ENCODE results near the gene CFAP46. TPM values are rescaled to one million over a fixed set of nuclear protein-coding genes. Genes with fewer than 3 reads are reported as not detected.

The CFAP46 gene
- total and polyA plus RNA-seq, 7 experiments from 2014 or later: 0.05 TPM; not detected in 6

DNA sequence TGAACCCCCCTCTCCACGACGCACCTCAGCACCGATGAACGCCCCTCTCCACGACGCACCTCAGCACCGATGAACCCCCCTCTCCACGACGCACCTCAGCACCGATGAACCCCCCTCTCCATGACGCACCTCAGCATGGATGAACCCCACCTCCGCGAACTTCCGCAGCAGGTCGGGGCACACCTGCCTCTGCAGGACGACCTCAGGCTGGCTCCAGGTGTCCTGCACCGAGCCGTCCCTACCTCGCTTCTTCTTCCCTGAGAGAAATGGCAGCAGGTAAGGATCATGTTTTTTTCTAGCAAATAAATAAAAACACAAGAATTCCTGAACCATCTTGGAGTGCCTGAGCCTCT lies 24.1 kb downstream of the CFAP46 start:
- intact Hi-C loops (cut with micrococcal nuclease): no loop called here
- no peak overlapping the region for H3K4me3 Mint-ChIP-seq
- CTCF ChIA-PET: no interaction called here

DNA sequence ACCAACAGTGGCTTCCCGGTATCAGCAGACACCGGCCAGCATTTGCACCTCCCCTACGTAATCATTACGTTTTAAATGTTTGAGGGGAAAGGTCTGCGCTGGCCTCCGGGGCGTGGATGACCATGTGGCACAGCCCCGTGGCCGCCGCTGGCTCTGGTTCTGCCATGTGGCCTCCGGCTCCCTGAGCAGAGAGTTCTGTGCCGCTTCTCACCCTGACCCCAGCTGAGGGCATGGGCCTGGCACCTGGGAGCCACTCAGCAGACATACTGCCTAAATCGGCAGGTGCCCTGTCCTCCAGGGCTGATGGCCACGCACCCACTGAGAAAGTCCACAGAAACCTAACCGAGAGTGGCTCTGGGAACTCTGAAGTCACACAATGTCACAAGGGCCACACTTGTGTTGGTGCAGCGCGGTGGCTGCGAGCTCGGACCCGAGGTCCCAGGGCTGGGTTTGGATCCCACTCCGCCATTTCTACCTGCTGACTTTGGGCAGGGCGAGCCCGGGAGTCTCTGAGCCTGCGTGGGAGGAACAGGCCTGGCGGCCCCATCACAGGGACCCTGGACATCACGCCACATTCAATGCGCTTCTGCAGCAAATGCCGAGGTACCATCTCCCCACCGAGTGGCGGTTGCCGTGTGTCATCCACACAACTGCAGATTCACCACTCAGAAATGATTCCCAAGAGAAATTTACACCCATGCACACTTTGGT lies 25.3 kb downstream of the CFAP46 start:
- no peaks in the 10 kb centered on the region for H3K27me3 ChIP-seq (ENCODE audit: control insufficient read depth in 2 of 2, insufficient read depth in 2 of 2, low read length in 2 of 2)
- H3K36me3 Mint-ChIP-seq: no peaks in the 10 kb centered on the region
- H3K27ac ChIP-seq (ENCODE audit: low read depth, low read length): no peak overlapping the region
- intact Hi-C loops (cut with micrococcal nuclease): no loop called here
- CTCF ChIA-PET: no interaction called here
- no peaks in the 10 kb centered on the region for H3K36me3 ChIP-seq (ENCODE audit: control insufficient read depth in 2 of 3, insufficient read depth in 3 of 3, low read length in 3 of 3)
- no peaks in the 10 kb centered on the region for H3K9me3 Mint-ChIP-seq
- no peak overlapping the region for H3K4me3 ChIP-seq (ENCODE audit: low read length)
- DNase-seq: no peak
- H3K27ac Mint-ChIP-seq: no peak overlapping the region
- POLR2A ChIA-PET: no interaction called here
- no peak for ATAC-seq
- no peak overlapping the region for H3K4me3 Mint-ChIP-seq
- H3K4me1 Mint-ChIP-seq: no peaks in the 10 kb centered on the region
- no peaks in the 10 kb centered on the region for H3K4me1 ChIP-seq (ENCODE audit: control insufficient read depth in 2 of 2, insufficient read depth in 2 of 2, low read length in 2 of 2)
- no peaks in the 10 kb centered on the region for H3K9me3 ChIP-seq (ENCODE audit: control insufficient read depth in 2 of 3, low read length in 3 of 3)
- no peaks in the 10 kb centered on the region for H3K27me3 Mint-ChIP-seq

More for the DNA sequence above, 24.1 kb downstream of the CFAP46 start:
- no peak overlapping the region for H3K27ac ChIP-seq (ENCODE audit: low read depth, low read length)
- Mint-ChIP-seq H3K27ac (no peak overlapping the region), H3K27me3 (no peaks in the 10 kb centered on the region), H3K9me3 (no peaks in the 10 kb centered on the region), H3K36me3 (no peaks in the 10 kb centered on the region), H3K4me1 (no peaks in the 10 kb centered on the region)
- no peak for DNase-seq
- H3K4me3 ChIP-seq (ENCODE audit: low read length): no peak overlapping the region
- H3K27me3 ChIP-seq (ENCODE audit: control insufficient read depth in 2 of 2, insufficient read depth in 2 of 2, low read length in 2 of 2): no peaks in the 10 kb centered on the region
- no peaks in the 10 kb centered on the region for H3K36me3 ChIP-seq (ENCODE audit: control insufficient read depth in 2 of 3, insufficient read depth in 3 of 3, low read length in 3 of 3)
- no peaks in the 10 kb centered on the region for H3K9me3 ChIP-seq (ENCODE audit: control insufficient read depth in 2 of 3, low read length in 3 of 3)
- POLR2A ChIA-PET: no interaction called here
- H3K4me1 ChIP-seq (ENCODE audit: control insufficient read depth in 2 of 2, insufficient read depth in 2 of 2, low read length in 2 of 2): no peaks in the 10 kb centered on the region
- no peak for ATAC-seq

DNA sequence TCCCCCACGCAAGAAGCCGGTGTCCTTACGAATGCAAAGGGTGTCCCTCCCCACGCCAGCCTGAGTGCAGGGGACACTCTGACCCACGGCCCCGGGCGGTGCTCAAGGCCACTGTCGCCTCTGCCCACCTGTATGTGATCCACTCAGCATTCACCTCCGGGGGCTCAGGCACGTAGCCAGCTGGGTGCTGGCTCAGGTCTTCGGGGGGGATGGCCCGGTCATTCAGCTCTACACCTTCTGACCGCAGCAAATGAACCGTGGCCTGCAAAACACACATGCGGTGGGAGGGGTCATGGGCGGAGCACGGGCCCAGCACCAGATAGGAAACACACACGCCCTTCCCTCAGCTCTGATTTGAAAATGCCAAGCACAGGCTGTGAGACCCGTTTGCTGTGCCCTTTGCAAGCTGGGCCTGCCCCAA lies 25.9 kb downstream of the CFAP46 start:
- H3K27me3 Mint-ChIP-seq: no peaks in the 10 kb centered on the region
- H3K4me3 Mint-ChIP-seq: no peak overlapping the region
- no peaks in the 10 kb centered on the region for H3K36me3 Mint-ChIP-seq
- Histone ChIP-seq H3K4me1 (ENCODE audit: control insufficient read depth in 2 of 2, insufficient read depth in 2 of 2, low read length in 2 of 2) (no peaks in the 10 kb centered on the region), H3K27ac (ENCODE audit: low read depth, low read length) (no peak overlapping the region), H3K27me3 (ENCODE audit: control insufficient read depth in 2 of 2, insufficient read depth in 2 of 2, low read length in 2 of 2) (no peaks in the 10 kb centered on the region), H3K4me3 (ENCODE audit: low read length) (no peak overlapping the region), H3K9me3 (ENCODE audit: control insufficient read depth in 2 of 3, low read length in 3 of 3) (no peaks in the 10 kb centered on the region), H3K36me3 (ENCODE audit: control insufficient read depth in 2 of 3, insufficient read depth in 3 of 3, low read length in 3 of 3) (no peaks in the 10 kb centered on the region)
- intact Hi-C loops (cut with micrococcal nuclease): no loop called here
- DNase-seq (no peak), ATAC-seq (no peak)
- H3K9me3 Mint-ChIP-seq: no peaks in the 10 kb centered on the region
- H3K27ac Mint-ChIP-seq: no peak overlapping the region
- no peaks in the 10 kb centered on the region for H3K4me1 Mint-ChIP-seq
- ChIA-PET CTCF (no interaction called here), POLR2A (no interaction called here)

DNA sequence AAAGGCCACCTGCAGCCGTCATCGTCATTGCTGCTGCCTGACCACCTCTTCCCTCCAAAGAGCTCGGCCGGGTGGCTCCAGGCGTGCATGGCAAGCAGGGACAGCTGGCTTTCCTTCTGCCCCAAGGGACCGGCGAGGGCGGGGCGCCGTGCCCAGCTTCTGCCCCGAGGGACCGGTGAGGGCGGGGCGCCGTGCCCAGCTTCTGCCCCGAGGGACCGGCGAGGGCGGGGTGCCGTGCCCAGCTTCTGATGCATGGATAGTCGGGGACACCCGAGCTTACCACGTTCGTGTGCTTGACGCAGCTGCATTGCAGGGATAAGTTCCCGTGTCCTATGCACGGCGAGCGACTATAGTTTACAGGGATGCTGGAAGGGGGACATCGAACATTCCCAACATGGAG lies 27.0 kb downstream of the CFAP46 start:
- Mint-ChIP-seq H3K4me1 (no peaks in the 10 kb centered on the region), H3K36me3 (no peaks in the 10 kb centered on the region), H3K4me3 (no peak overlapping the region), H3K27ac (no peak overlapping the region), H3K9me3 (no peaks in the 10 kb centered on the region), H3K27me3 (no peaks in the 10 kb centered on the region)
- Histone ChIP-seq H3K4me1 (ENCODE audit: control insufficient read depth in 2 of 2, insufficient read depth in 2 of 2, low read length in 2 of 2) (no peaks in the 10 kb centered on the region), H3K36me3 (ENCODE audit: control insufficient read depth in 2 of 3, insufficient read depth in 3 of 3, low read length in 3 of 3) (no peaks in the 10 kb centered on the region), H3K27me3 (ENCODE audit: control insufficient read depth in 2 of 2, insufficient read depth in 2 of 2, low read length in 2 of 2) (no peaks in the 10 kb centered on the region), H3K4me3 (ENCODE audit: low read length) (no peak overlapping the region), H3K9me3 (ENCODE audit: control insufficient read depth in 2 of 3, low read length in 3 of 3) (no peaks in the 10 kb centered on the region), H3K27ac (ENCODE audit: low read depth, low read length) (no peak overlapping the region)
- ChIA-PET CTCF (no interaction called here), POLR2A (no interaction called here)
- DNase-seq (no peak), ATAC-seq (no peak)
- intact Hi-C loops (cut with micrococcal nuclease): no loop called here

DNA sequence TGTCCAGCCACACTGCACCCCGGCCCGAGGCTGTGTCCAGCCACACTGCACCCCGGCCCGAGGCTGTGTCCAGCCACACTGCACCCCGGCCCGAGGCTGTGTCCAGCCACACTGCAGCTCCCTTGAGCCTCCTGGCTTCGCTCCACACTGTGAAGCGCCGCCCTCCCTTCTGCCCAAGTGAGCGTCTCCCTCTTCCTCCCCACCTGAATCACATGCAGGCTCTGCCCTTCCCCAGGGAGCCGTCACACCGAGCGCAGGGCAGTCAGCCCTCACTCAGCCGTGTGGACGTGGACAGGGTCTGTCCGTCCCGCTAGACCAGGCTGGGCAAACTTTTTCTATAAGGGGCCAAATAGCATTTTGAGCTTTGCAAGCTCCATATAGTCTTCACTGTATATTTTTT lies 27.6 kb downstream of the CFAP46 start:
- ChIA-PET POLR2A (no interaction called here), CTCF (no interaction called here)
- Histone ChIP-seq H3K36me3 (ENCODE audit: control insufficient read depth in 2 of 3, insufficient read depth in 3 of 3, low read length in 3 of 3) (no peaks in the 10 kb centered on the region), H3K4me1 (ENCODE audit: control insufficient read depth in 2 of 2, insufficient read depth in 2 of 2, low read length in 2 of 2) (no peaks in the 10 kb centered on the region), H3K9me3 (ENCODE audit: control insufficient read depth in 2 of 3, low read length in 3 of 3) (no peaks in the 10 kb centered on the region), H3K4me3 (ENCODE audit: low read length) (no peak overlapping the region), H3K27me3 (ENCODE audit: control insufficient read depth in 2 of 2, insufficient read depth in 2 of 2, low read length in 2 of 2) (no peaks in the 10 kb centered on the region), H3K27ac (ENCODE audit: low read depth, low read length) (no peak overlapping the region)
- no peaks in the 10 kb centered on the region for H3K36me3 Mint-ChIP-seq
- intact Hi-C loops (cut with micrococcal nuclease): no loop called here
- H3K27ac Mint-ChIP-seq: no peak overlapping the region
- no peaks in the 10 kb centered on the region for H3K27me3 Mint-ChIP-seq
- ATAC-seq (no peak), DNase-seq (no peak)
- no peaks in the 10 kb centered on the region for H3K4me1 Mint-ChIP-seq
- peak overlapping the region in 1 of 10 donors; percentile 48 for H3K4me3 Mint-ChIP-seq
- H3K9me3 Mint-ChIP-seq: no peaks in the 10 kb centered on the region

DNA sequence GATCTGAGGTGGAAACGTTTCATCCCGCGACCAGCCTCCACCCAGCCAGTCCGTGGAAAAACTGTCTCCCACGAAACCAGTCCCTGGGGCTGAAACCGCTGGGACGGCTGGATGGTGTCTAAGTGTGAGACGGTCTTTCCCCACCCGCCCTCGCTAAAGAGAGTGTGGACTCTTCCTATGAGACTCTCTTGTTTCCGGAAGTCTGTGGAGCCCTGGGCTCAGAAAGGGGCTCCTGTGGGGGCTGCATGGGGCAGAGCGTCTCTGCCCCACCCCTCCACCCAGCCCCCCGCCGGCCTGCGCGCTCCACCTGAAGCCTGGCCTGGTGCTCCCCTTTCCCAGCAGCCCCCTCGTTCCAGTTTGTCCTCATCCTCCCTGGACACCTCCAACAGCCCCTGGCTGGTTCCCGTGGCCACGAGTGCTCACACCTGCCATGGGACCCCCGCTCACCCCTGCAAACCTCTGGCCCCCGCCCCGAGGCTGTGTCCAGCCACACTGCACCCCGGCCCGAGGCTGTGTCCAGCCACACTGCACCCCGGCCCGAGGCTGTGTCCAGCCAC lies 28.7 kb downstream of the CFAP46 start:
- CTCF ChIA-PET: no interaction called here
- H3K4me1 Mint-ChIP-seq: no peaks in the 10 kb centered on the region
- peak overlapping the region in 1 of 10 donors; percentile 40 for H3K4me3 Mint-ChIP-seq
- no peaks in the 10 kb centered on the region for H3K9me3 ChIP-seq (ENCODE audit: control insufficient read depth in 2 of 3, low read length in 3 of 3)
- no peaks in the 10 kb centered on the region for H3K27me3 Mint-ChIP-seq
- H3K36me3 Mint-ChIP-seq: no peaks in the 10 kb centered on the region
- ATAC-seq (no peak), DNase-seq (no peak)
- no peaks in the 10 kb centered on the region for H3K27me3 ChIP-seq (ENCODE audit: control insufficient read depth in 2 of 2, insufficient read depth in 2 of 2, low read length in 2 of 2)
- no peak overlapping the region for H3K27ac ChIP-seq (ENCODE audit: low read depth, low read length)
- POLR2A ChIA-PET: no interaction called here
- no peaks in the 10 kb centered on the region for H3K9me3 Mint-ChIP-seq
- no peak overlapping the region for H3K4me3 ChIP-seq (ENCODE audit: low read length)
- H3K27ac Mint-ChIP-seq: no peak overlapping the region
- no peaks in the 10 kb centered on the region for H3K36me3 ChIP-seq (ENCODE audit: control insufficient read depth in 2 of 3, insufficient read depth in 3 of 3, low read length in 3 of 3)
- no peaks in the 10 kb centered on the region for H3K4me1 ChIP-seq (ENCODE audit: control insufficient read depth in 2 of 2, insufficient read depth in 2 of 2, low read length in 2 of 2)
- intact Hi-C loops (cut with micrococcal nuclease): no loop called here

DNA sequence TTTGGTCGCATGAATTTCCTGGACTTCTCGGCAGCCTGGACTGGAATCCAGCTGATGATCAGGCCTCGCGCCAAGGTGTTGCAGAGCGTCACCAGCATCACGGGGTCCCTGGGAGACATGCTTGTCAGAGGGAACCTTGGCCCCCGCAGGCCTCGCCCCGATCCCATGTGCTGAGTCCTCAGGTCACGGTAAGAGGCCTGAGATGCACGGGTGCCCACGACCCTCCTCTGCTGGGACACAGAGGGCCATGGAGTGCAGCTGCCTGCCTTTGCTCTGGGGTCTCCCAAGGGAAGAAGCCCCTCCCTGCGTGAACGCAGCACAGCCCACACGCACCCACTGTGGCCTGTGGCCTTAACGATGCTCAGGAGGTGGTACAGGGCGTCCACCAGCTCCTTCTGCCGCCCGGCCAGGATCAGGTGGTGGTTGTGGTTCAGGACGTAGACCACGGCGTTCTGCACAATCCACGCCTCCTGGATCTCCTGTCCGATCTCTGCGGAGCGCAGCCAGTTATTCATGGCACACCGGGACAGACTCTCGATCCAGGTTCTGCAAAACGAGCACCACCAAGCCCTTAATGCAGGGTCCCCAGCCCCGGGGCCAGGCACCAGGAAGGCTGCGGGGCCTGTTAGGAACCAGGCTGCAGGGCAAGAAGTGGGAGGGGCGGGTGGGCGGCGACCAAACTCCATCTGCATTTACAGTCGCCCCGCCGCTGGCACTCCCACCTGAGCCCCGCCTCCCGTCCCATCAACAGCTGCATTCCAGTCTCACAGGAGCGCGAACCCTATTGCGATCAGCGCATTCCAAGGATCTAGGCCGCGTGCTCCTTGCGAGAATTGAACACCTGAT lies 29.4 kb downstream of the CFAP46 start:
- no peaks in the 10 kb centered on the region for H3K9me3 ChIP-seq (ENCODE audit: control insufficient read depth in 2 of 3, low read length in 3 of 3)
- ChIA-PET CTCF (no interaction called here), POLR2A (no interaction called here)
- no peaks in the 10 kb centered on the region for H3K27me3 Mint-ChIP-seq
- H3K27ac Mint-ChIP-seq: no peak overlapping the region
- DNase-seq (no peak), ATAC-seq (no peak)
- intact Hi-C loops (cut with micrococcal nuclease): no loop called here
- H3K27ac ChIP-seq (ENCODE audit: low read depth, low read length): no peak overlapping the region
- H3K4me1 Mint-ChIP-seq: no peaks in the 10 kb centered on the region
- H3K36me3 Mint-ChIP-seq: no peaks in the 10 kb centered on the region
- H3K27me3 ChIP-seq (ENCODE audit: control insufficient read depth in 2 of 2, insufficient read depth in 2 of 2, low read length in 2 of 2): no peaks in the 10 kb centered on the region
- peak overlapping the region in 1 of 10 donors; percentile 40 for H3K4me3 Mint-ChIP-seq
- H3K9me3 Mint-ChIP-seq: no peaks in the 10 kb centered on the region
- no peaks in the 10 kb centered on the region for H3K36me3 ChIP-seq (ENCODE audit: control insufficient read depth in 2 of 3, insufficient read depth in 3 of 3, low read length in 3 of 3)
- no peak overlapping the region for H3K4me3 ChIP-seq (ENCODE audit: low read length)
- no peaks in the 10 kb centered on the region for H3K4me1 ChIP-seq (ENCODE audit: control insufficient read depth in 2 of 2, insufficient read depth in 2 of 2, low read length in 2 of 2)
